Stimulated activated CD8-positive, alpha-beta memory T cell treated with anti-CD3 and anti-CD28 coated beads, Interleukin-4, amount 100 ng/mL, for 24 hours (primary cell): ENCODE results near the gene CCDC78.

Source experiments
- DNase-seq: peaks from one replicate; pipeline ENCODE4 v3.0.0-alpha.2; 2020; ENCODE audit warnings: low read depth

Gene CCDC78

GRCh38 chr16:736936-737481 lies 10.8 kb upstream of the CCDC78 start:
- no peak for DNase-seq

- no peak for DNase-seq
Measured at GRCh38 chr16:735982-736453, 9.8 kb upstream of the CCDC78 start.

DNA sequence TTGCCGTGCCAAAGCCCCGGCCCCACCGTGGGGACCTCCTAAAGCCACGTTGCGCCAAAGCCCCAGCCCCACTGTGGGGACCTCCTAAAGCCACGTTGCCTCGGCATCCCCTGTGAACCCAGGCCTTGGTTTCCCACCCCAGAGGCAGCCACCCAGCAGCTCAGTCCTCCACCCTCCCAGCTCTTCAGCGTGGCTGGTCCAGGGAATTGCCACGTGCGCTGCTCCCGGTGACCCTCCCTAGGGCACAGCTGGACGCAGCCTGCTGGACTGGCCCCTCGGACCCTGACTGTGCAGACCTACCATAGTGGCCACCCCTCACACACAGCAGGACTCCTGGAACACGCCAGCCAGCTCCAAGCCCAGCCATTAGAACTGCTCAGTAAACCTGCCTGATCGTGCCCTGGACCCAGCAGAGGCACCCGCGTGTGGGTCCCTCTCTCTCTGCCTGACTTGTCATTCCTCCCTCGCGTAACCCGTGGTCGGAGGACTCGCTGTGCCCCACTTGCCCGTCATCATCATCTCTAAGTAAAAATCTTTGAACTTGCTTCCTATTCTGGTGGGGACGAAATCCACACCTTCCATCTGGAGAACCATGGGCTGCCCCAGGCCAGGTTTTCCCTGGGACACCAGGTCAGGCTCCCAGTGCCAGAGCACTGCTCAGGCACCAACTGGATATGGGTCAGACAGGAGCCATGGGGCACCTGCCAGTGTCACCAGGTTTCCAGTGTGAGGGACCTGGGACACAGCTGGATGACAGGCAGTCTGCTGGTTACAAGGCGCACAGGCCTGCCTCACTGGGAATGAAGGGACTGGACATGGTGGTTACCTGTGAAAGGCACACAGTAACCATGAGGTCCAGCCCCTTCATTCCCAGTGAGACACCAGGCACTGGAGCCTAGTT lies 9.0 kb upstream of the CCDC78 start:
- no peak for DNase-seq

DNA sequence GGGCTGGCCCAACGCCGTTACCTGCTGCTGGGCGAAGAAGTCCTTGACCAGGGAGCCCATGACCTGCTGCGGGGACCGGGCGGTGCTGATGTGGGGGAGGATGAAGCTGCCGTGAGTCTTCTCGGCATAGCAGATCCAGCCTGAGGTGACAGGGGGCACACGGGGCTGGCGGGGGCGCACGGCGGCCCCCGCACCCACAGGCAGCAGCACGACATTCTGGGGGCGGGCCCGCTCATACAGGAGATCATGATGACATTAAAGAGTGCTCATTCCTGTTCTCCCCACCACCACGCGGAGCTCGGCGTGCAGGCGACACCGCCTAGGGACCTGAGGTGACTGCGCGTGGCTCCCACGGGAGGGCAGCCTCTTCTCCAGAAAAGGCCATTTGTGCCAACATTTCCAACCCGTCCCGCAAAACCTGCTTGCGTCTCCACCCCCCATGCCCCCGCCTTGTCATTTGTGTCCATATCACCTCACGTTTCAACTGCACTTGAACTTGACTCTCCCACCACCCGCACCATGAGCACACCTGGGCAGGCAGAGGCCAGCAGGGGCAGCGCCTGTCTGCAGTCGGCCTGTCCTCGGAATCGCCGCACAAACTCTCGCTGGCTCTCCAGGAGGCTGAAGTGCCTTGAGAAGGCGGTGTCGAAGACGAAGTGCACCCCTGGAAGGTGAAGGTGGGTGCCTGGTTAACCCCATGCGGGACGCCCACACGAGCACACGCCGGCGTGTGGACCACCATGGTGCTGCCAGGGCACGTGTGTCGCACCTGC lies 8.2 kb upstream of the CCDC78 start:
- no peak for DNase-seq

GRCh38 chr16:733382-734207 lies 7.4 kb upstream of the CCDC78 start:
- no peak for DNase-seq

DNA sequence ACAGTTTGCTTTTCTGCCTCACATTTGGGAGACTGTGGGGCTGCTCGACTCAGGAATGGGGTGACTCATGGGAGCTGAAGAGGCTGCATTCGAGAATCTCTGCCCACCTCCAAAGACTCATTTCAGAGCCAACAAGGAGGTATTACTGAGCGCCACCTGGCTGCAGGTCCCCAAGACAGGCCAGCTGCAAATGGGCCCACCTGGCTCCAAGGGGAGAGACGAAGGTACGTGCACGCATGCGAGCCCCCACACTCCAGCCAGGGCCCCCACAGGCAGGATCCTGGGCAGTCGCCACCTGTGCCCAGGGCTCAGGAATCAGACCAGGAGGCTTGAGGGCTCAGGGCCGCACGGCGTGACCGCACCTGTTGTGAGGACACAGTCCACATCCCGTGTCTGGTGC lies 6.7 kb upstream of the CCDC78 start:
- DNase-seq, result no peak

DNA sequence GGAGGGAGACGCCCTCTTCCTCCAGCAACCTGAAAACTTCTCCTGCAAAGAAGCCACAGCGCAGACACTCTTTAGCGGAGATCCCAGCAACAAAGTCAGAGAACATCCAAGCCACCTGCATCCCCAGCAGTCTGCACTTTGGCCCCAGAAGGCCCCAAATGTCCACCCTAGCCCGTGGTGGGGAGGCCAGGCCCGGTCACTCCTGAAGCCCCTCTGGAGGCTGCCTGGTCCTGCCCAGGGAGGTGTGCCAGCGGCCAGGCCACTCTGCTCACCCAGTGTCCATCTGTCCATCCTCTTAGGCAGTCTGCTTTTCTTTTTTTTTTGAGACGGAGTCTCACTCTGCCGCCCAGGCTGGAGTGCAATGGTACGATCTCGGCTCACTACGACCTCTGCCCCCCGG lies 6.1 kb upstream of the CCDC78 start:
- DNase-seq, result no peak

DNA sequence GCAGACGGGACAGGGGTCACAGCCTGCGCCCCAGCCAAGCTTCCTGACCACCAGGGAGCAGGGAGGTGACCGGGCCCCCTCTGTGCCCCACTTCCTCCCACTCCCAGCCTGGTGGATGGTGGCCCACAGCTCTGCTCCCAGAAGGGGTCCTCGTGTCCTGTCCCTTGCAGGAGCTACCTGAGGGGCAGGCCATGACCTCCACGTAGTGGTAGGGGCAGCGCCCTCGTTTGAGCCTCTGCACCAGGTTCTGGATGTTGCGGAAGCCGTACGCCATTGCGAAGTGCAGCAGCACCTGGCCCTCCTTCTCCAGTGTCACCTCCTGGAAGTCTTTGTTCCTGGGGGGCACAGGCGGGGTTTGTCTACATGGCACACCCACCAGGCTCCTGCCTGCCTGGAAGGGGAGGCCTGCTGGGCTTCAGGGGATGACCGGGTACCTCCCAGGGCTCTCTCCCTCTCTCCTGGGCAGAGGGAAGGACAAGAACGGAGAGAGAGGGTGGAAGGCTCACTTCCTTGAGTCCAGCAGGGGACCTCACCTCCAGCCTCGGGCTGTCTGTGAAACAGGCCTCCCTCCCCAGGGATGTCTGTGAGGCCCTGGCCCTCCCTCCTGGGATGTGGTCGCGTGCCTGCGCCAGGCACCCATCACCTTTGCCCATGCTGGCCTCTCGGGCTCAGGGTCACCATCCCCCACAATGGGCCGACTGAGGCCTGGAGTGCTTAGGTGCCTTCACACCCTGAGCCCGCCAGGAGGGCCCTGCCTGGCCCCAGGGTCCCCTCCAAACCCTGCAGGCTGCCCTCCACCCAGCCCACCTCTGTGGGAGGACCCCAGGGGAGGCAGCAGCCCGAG lies 4.6 kb upstream of the CCDC78 start:
- no peak for DNase-seq

- no peak for DNase-seq
Measured at GRCh38 chr16:729768-730665, 3.8 kb upstream of the CCDC78 start.

DNA sequence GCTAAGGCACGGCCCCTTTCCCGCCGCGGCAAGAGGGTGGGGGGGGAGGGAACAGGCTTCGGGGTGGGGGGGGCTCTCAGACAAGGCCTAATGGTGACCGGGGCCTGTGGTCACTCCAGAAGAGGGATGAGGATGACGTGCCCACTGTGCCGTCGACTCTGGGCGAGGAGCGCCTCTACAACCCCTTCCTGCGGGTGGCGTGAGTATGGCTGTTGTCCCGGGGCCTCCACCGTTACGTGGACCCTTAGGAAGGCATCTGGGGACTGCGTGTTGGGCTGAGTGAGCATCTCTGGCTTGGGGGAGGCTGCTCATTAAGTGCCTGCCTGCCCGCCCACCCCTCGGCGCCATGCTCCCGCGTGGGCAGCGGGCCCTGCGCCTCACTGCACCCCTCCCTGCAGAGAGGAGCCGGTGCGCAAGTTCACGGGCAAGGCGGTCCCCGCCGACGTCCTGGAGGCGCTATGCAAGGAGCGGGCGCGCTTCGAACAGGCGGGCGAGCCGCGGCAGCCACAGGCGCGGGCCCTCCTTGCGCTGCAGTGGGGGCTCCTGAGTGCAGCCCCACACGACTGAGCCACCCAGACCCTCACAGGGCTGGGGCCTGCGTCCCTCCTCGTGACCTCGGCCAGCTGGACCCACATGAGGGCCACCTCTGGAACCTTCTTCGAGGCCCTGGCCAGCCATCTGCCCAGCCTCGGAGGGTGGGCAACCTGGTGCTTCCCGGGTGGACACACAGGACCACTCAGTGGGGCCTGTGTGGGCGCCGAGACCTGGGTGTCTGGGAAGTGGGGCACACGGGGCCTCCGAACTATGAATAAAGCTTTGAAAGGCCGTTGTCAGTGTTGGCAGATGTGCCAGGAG lies 2.9 kb upstream of the CCDC78 start:
- no peak for DNase-seq

DNA sequence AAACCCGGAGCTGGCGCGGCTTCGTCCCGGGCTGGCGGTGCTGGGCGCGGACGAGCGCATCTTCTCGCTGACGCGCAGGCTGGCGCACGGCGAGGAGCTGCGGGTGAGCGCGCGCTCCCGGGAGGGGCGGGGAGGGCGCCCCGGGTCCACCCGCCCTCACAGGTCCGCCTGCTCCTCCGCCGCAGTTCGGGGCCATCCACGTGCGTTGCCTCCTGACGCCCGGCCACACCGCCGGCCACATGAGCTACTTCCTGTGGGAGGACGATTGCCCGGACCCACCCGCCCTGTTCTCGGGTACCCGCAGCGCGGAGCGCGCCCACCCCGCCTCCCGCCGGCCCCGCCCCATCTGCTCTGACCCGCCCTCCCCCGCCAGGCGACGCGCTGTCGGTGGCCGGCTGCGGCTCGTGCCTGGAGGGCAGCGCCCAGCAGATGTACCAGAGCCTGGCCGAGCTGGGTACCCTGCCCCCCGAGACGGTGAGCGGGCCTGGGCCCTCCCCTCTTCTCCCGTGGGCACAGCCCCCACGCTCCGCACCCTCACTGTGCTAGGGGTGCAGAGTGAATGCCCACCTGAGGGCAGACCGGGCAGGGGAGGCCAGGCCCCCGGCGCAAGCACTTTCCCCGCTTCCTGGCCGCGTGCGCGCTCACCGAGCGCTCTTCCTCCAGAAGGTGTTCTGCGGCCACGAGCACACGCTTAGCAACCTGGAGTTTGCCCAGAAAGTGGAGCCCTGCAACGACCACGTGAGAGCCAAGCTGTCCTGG lies 2.1 kb upstream of the CCDC78 start:
- DNase-seq, result peak; percentile 56

- DNase-seq, result no peak
Measured at GRCh38 chr16:727291-727977, 1.2 kb upstream of the CCDC78 start.

- DNase-seq, result no peak
Measured at GRCh38 chr16:726188-726437, 130 bp downstream of the CCDC78 start.

DNA sequence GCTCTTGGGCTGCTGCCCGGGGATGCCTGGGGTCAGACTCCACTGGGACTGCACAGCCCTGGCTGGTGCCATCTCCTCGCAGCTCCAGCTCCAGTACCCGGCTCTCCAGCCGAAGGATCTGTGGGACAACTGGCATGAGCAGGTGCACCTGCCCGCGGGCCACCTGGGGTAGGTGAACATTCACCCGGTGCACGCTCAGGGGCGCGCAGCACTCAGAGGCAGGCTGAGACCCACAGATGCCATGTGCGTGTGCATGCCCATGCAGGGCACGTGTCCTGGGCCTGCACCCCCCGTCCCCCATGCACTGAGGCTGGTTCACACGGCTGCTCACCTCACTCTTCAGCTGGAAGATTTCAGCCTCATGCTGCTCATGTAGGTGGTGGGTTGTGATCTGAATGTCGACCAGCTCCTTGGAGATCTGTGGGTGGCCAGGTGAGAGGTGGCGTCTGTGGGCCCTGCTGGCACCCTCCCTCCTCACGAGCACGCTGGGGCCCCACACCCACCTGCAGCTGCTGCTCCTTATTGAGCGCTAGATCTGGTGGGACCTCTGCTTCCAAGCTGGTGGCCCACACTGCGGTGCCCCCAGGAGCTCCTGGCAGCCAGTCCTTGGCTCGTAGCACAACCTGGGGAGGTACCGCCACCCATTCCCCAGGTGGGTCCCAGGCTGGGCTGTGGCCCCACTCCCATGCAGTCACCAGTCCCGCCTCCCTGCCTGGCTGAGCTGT lies 618 bp downstream of the CCDC78 start:
- no peak for DNase-seq

DNA sequence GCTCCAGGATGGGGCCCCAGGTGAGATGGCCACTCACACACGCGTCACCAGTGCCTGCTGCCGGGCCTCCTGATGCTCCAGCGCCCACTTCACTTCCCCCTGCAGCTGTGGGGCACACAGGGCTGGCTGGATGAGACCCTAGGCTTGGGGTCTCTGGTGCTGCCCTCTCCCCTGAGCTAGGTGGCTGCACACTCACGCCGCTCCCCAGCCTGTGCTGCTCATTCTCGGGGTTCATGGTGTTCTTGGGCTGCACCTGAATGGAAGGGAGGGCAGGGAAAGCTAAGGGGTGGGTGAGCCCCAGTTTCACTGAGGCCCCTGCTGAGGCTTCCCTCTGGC lies 1.2 kb downstream of the CCDC78 start:
- no peak for DNase-seq

DNA sequence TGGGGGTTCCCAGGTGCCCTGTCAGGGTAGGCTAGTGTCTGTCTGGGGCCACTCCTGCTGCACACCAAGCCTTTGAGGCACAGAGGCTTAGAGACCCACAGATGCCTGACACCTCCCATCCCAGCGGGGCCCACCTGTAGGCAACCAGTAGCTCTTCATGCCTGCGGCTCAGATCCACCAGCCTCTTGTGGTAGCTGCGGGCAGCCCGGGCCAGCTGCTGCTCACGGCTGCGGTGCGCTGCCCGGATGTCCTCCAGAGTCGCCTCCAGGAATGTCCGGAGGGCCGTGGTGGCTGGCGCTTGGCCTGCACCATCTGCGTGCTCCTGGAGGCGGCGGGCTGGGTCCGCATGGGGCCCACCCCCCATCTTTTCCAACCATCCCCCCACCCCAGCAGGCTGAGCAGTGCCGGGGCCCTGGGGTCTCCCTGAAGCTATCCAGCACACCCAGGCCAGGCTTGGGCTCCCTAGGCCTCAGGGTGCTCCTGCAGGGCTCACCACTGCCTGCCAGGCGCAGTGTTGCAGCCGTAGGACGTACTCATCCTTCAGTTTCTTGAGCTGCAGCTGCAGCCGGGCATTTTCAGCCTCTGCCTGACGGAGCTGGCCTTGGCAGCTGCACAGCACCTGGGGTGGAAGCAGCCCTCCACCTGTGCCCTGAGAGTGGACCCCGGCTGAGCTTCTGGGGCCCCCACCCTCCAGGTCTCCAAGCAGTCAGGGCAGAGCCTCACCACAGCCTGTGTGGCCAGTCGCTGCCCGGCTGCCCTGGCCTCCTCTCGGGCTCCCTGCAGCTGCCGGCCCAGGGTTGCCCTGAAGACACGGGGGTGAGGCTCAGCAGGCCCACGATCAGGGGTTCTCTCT lies 1.8 kb downstream of the CCDC78 start:
- no peak for DNase-seq

- no peak for DNase-seq
Measured at GRCh38 chr16:723695-724094, 2.5 kb downstream of the CCDC78 start.
